GM12878 (cell line): ENCODE data around the gene YWHAG. TPM values are rescaled to one million over a fixed set of nuclear protein-coding genes. Genes with fewer than 3 reads are reported as not detected.

Source experiments
- ATF7 ChIP-seq: fragments of 450-650 bp; IDR thresholded peaks from 2 replicates; pipeline ENCODE4 v1.6.1; 2016; ENCODE audit warnings: low read depth, mild to moderate bottlenecking
- EGR1 ChIP-seq, 2 experiments: IDR thresholded peaks; 1 replicate in 1 of 2; 2 replicates in 1 of 2; pipeline ENCODE4 v1.6.1; 2011 to 2012; ENCODE audit warnings: low read depth in 2 of 2, low read length in 2 of 2, borderline replicate concordance in 1 of 2, mild to moderate bottlenecking in 1 of 2, moderate library complexity in 1 of 2
- GATAD2B ChIP-seq: fragments of 450-650 bp; conservative IDR thresholded peaks from 2 replicates; pipeline ENCODE4 v1.6.1; 2017; ENCODE audit warnings: low read depth, mild to moderate bottlenecking, moderate library complexity
- HDGF ChIP-seq: fragments of 450-650 bp; IDR thresholded peaks from 2 replicates; pipeline ENCODE4 v1.6.1; 2016; ENCODE audit warnings: antibody characterized with exemption
- IKZF1 ChIP-seq: fragments of 450-650 bp; conservative IDR thresholded peaks from 2 replicates; pipeline ENCODE4 v1.6.1; 2017; ENCODE audit warnings: antibody characterized with exemption, mild to moderate bottlenecking
- IKZF2 ChIP-seq, 2 experiments: fragments of 450-650 bp; IDR thresholded peaks; 2 replicates each; pipeline ENCODE4 v1.6.1; 2017; ENCODE audit warnings: mild to moderate bottlenecking in 2 of 2, moderate library complexity in 2 of 2
- IRF4 ChIP-seq: IDR thresholded peaks from 2 replicates; pipeline ENCODE4 v1.6.1; 2011; ENCODE audit warnings: low read depth, low read length
- MTA3 ChIP-seq: IDR thresholded peaks from 2 replicates; pipeline ENCODE4 v1.6.1; 2012; ENCODE audit warnings: low read length, inconsistent platforms, borderline replicate concordance
- NFYA ChIP-seq: IDR thresholded peaks from 2 replicates; pipeline ENCODE4 v1.6.1; 2011; ENCODE audit warnings: low read depth, mild to moderate bottlenecking, low read length, improper control_type of control experiment, borderline replicate concordance
- NRF1 ChIP-seq: conservative IDR thresholded peaks from 2 replicates; pipeline ENCODE4 v1.6.1; 2011; ENCODE audit warnings: mild to moderate bottlenecking, low read depth, low read length, improper control_type of control experiment
- POLR2AphosphoS2 ChIP-seq: IDR thresholded peaks from 2 replicates; pipeline ENCODE4 v1.6.1; 2011; ENCODE audit warnings: low read depth, mild to moderate bottlenecking, low read length, improper control_type of control experiment, moderate library complexity
- SIN3A ChIP-seq: IDR thresholded peaks from 2 replicates; pipeline ENCODE4 v1.6.1; 2012; ENCODE audit warnings: low read depth, low read length, improper control_type of control experiment
- SREBF2 ChIP-seq: IDR thresholded peaks from 2 replicates; pipeline ENCODE4 v1.6.1; 2012; ENCODE audit warnings: mild to moderate bottlenecking, low read length
- TCF3 ChIP-seq: IDR thresholded peaks from 2 replicates; pipeline ENCODE4 v1.6.1; 2012; ENCODE audit warnings: low read depth, mild to moderate bottlenecking, low read length, borderline replicate concordance; ENCODE audit not compliant: insufficient read depth
- YBX1 ChIP-seq: fragments of 450-650 bp; IDR thresholded peaks from 2 replicates; pipeline ENCODE4 v1.6.1; 2016; ENCODE audit warnings: antibody characterized with exemption
- ZBED1 ChIP-seq: IDR thresholded peaks from 2 replicates; pipeline ENCODE4 v1.6.1; 2016; ENCODE audit warnings: borderline replicate concordance
- polyA plus RNA-seq, 11 experiments: library from polyadenylated mRNA; depleted of rRNA in 4 of 11; unstranded in 6 of 11; stranded (reverse) in 5 of 11; fragments of >200 nt; fragmentation: Nextera tagmentation in 4 of 11; fragmentation: Illumina TruSeq in 1 of 11; extraction: Ambion mirVana in 4 of 11; extraction: Trizol in 1 of 11; gene quantifications; 1 replicate in 1 of 11; 2 replicates in 10 of 11; pipeline versions ENCODE4 v1.2.1 to v1.2.3, GENCODE V29; 2011 to 2016; ENCODE audit warnings: inconsistent platforms in 2 of 11, missing spikeins in 2 of 11, low read depth in 1 of 11
- total RNA-seq, 4 experiments: library from RNA; depleted of rRNA in 3 of 4; stranded (reverse); fragments of >200 nt in 3 of 4; fragmentation: Illumina TruSeq in 1 of 4; extraction: Trizol in 1 of 4; gene quantifications; 2 replicates each; pipeline versions ENCODE4 v1.2.1 to v1.2.3, GENCODE V29; 2013 to 2021
- TF ChIP-seq, protein P1 (sequence below): IDR thresholded peaks from 2 replicates; pipeline ENCODE4 v1.6.1; 2012; ENCODE audit warnings: low read depth, low read length, improper control_type of control experiment
- TF ChIP-seq, protein P2 (sequence below): IDR thresholded peaks from 2 replicates; pipeline ENCODE4 v1.6.1; 2011; ENCODE audit warnings: low read depth, low read length, improper control_type of control experiment, borderline replicate concordance
- TF ChIP-seq, protein P3 (sequence below): fragments of 450-650 bp; IDR thresholded peaks from 2 replicates; pipeline ENCODE4 v1.6.1; 2017; ENCODE audit warnings: borderline replicate concordance
- TF ChIP-seq, protein P4 (sequence below): fragments of 450-650 bp; IDR thresholded peaks from 2 replicates; pipeline ENCODE4 v1.6.1; 2017; ENCODE audit warnings: antibody characterized with exemption, mild to moderate bottlenecking, moderate library complexity
- TF ChIP-seq, protein P5 (sequence below): fragments of 450-650 bp; IDR thresholded peaks from 2 replicates; pipeline ENCODE4 v1.6.1; 2017; ENCODE audit warnings: mild to moderate bottlenecking
- TF ChIP-seq, protein P6 (sequence below): IDR thresholded peaks from 2 replicates; pipeline ENCODE4 v1.6.1; 2011; ENCODE audit warnings: borderline replicate concordance, low read depth, mild to moderate bottlenecking, moderate library complexity, mixed read lengths, low read length; ENCODE audit not compliant: insufficient read depth; ENCODE audit errors: extremely low read length

YWHAG gene
- total and polyA plus RNA-seq, 10 of the 15 experiments (the other 5 are each of a cell fraction or from before 2014, with no cell fraction given) = 20.2 to 157 (median 41.3) TPM

DNA sequence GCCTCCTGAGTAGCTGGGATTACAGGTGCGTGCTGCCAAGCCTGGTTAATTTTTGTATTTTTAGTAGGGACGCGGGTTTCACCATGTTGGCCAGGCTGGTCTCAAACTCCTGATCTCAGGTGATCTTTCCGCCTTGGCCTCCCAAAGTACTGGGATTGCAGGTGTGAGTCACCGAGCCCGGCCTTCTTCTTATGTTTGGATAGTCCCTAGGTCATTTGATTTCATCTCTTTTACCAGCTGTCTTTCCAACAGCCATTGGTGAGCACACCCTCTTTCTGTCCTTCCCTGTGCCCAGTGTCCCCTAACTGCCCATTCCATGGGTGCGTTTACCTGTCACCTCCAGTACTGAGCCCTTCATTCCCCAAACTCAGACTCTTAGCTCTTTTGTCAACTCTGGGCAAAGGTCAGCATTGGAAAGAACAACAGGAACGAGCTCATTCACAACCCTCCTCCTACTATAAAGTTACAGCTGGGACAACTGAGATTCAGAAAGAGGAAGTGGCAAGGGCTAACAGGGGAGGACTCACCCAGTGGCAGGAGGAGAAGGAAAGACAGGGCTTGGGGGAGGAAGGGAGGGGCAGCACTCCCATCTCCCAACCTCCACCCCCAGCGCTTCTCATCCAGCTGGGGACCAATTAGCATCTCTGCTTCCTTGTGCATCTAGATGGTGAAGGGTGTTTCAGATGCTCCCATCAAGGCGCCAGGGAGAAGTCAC, 45.1 kb upstream of the YWHAG start (continued):
- TF ChIP-seq, protein P1, sequence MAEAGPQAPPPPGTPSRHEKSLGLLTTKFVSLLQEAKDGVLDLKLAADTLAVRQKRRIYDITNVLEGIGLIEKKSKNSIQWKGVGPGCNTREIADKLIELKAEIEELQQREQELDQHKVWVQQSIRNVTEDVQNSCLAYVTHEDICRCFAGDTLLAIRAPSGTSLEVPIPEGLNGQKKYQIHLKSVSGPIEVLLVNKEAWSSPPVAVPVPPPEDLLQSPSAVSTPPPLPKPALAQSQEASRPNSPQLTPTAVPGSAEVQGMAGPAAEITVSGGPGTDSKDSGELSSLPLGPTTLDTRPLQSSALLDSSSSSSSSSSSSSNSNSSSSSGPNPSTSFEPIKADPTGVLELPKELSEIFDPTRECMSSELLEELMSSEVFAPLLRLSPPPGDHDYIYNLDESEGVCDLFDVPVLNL = no peak
- TF ChIP-seq IKZF1 = peak; percentile 69
- no peak for TF ChIP-seq TCF3
- no peak for TF ChIP-seq SIN3A
- TF ChIP-seq IRF4 = no peak
- TF ChIP-seq EGR1 (IDR thresholded peaks at IDR 0.05; ENCODE audit: borderline replicate concordance in 1 of 2, low read depth in 2 of 2, low read length in 2 of 2) = no peak
- no peak for TF ChIP-seq ATF7
- TF ChIP-seq MTA3 = no peak
- TF ChIP-seq YBX1 = no peak
- TF ChIP-seq, protein P2, sequence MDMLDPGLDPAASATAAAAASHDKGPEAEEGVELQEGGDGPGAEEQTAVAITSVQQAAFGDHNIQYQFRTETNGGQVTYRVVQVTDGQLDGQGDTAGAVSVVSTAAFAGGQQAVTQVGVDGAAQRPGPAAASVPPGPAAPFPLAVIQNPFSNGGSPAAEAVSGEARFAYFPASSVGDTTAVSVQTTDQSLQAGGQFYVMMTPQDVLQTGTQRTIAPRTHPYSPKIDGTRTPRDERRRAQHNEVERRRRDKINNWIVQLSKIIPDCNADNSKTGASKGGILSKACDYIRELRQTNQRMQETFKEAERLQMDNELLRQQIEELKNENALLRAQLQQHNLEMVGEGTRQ = no peak
- no peak for TF ChIP-seq SREBF2
- TF ChIP-seq, protein P3, sequence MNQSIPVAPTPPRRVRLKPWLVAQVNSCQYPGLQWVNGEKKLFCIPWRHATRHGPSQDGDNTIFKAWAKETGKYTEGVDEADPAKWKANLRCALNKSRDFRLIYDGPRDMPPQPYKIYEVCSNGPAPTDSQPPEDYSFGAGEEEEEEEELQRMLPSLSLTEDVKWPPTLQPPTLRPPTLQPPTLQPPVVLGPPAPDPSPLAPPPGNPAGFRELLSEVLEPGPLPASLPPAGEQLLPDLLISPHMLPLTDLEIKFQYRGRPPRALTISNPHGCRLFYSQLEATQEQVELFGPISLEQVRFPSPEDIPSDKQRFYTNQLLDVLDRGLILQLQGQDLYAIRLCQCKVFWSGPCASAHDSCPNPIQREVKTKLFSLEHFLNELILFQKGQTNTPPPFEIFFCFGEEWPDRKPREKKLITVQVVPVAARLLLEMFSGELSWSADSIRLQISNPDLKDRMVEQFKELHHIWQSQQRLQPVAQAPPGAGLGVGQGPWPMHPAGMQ = no peak
- TF ChIP-seq ZBED1 = no peak
- TF ChIP-seq, protein P4, sequence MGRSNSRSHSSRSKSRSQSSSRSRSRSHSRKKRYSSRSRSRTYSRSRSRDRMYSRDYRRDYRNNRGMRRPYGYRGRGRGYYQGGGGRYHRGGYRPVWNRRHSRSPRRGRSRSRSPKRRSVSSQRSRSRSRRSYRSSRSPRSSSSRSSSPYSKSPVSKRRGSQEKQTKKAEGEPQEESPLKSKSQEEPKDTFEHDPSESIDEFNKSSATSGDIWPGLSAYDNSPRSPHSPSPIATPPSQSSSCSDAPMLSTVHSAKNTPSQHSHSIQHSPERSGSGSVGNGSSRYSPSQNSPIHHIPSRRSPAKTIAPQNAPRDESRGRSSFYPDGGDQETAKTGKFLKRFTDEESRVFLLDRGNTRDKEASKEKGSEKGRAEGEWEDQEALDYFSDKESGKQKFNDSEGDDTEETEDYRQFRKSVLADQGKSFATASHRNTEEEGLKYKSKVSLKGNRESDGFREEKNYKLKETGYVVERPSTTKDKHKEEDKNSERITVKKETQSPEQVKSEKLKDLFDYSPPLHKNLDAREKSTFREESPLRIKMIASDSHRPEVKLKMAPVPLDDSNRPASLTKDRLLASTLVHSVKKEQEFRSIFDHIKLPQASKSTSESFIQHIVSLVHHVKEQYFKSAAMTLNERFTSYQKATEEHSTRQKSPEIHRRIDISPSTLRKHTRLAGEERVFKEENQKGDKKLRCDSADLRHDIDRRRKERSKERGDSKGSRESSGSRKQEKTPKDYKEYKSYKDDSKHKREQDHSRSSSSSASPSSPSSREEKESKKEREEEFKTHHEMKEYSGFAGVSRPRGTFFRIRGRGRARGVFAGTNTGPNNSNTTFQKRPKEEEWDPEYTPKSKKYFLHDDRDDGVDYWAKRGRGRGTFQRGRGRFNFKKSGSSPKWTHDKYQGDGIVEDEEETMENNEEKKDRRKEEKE = no peak
- no peak for TF ChIP-seq NFYA
- no peak for TF ChIP-seq POLR2AphosphoS2
- TF ChIP-seq, protein P5, sequence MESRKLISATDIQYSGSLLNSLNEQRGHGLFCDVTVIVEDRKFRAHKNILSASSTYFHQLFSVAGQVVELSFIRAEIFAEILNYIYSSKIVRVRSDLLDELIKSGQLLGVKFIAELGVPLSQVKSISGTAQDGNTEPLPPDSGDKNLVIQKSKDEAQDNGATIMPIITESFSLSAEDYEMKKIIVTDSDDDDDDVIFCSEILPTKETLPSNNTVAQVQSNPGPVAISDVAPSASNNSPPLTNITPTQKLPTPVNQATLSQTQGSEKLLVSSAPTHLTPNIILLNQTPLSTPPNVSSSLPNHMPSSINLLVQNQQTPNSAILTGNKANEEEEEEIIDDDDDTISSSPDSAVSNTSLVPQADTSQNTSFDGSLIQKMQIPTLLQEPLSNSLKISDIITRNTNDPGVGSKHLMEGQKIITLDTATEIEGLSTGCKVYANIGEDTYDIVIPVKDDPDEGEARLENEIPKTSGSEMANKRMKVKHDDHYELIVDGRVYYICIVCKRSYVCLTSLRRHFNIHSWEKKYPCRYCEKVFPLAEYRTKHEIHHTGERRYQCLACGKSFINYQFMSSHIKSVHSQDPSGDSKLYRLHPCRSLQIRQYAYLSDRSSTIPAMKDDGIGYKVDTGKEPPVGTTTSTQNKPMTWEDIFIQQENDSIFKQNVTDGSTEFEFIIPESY = no peak
- peak; percentile 71 to 75; a peak in 3 of 4 replicates for TF ChIP-seq IKZF2 (IDR thresholded peaks at IDR 0.05)
- no peak for TF ChIP-seq NRF1
- TF ChIP-seq GATAD2B = no peak
- TF ChIP-seq HDGF = no peak
- TF ChIP-seq, protein P6, sequence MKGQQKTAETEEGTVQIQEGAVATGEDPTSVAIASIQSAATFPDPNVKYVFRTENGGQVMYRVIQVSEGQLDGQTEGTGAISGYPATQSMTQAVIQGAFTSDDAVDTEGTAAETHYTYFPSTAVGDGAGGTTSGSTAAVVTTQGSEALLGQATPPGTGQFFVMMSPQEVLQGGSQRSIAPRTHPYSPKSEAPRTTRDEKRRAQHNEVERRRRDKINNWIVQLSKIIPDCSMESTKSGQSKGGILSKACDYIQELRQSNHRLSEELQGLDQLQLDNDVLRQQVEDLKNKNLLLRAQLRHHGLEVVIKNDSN = no peak
